GM20000 (cell line): ENCODE measurements around the gene DHRS4L2.
"Not testable (repeated sequence)": the region's sequence is repeated elsewhere in the genome, so short reads cannot be mapped to it uniquely, and the experiment has no call there.

Source experiments
- DNase-seq: peaks from one replicate; pipeline ENCODE4 v3.0.0; 2012; ENCODE audit warnings: low spot score
- CTCF ChIP-seq: IDR thresholded peaks from 2 replicates; pipeline ENCODE4 v1.5.1; 2012; ENCODE audit warnings: mild to moderate bottlenecking, control low read depth; ENCODE audit errors: extremely low read depth, missing control alignments

The DHRS4L2 gene

GRCh38 chr14:24037658-24038037, 48.9 kb downstream of the DHRS4L2 start:
- no peak for TF ChIP-seq CTCF
- DNase-seq, result no peak

GRCh38 chr14:24038686-24039085, 50.0 kb downstream of the DHRS4L2 start:
- no peak for TF ChIP-seq CTCF
- DNase-seq, result no peak

GRCh38 chr14:24040692-24041091, 52.0 kb downstream of the DHRS4L2 start:
- no peak for TF ChIP-seq CTCF
- no peak for DNase-seq

GRCh38 chr14:24042746-24043145, 54.0 kb downstream of the DHRS4L2 start:
- no peak for DNase-seq
- no peak for TF ChIP-seq CTCF

GRCh38 chr14:24049002-24049401, 60.3 kb downstream of the DHRS4L2 start:
- not testable (repeated sequence) for DNase-seq

GRCh38 chr14:24050753-24051152, 62.0 kb downstream of the DHRS4L2 start:
- DNase-seq, result not testable (repeated sequence)

- no peak for TF ChIP-seq CTCF
- DNase-seq, result no peak
Observed at GRCh38 chr14:24051176-24051788, 62.6 kb downstream of the DHRS4L2 start.

- TF ChIP-seq CTCF, result no peak
- DNase-seq, result peak; percentile 94
Observed at GRCh38 chr14:24051789-24052655, 63.3 kb downstream of the DHRS4L2 start, which contains the start of gene CARMIL3. TSS of gene CARMIL3 (plus strand) at chr14:24052009. CDS start at chr14:24052154, 145 bp downstream.
